Measurements from ENCODE around the gene KIAA1755.

GRCh38 chr20:38208088-38208487 lies 52.4 kb downstream of the KIAA1755 start:
- TF ChIP-seq POLR2A (IDR thresholded peaks at IDR 0.05) = no peak
- no peak for TF ChIP-seq CTCF (IDR thresholded peaks at IDR 0.05)
- no peak for TF ChIP-seq POLR2AphosphoS5 (IDR thresholded peaks at IDR 0.05)
